Thyroid gland (tissue), 4 donors: ENCODE results near the gene TIAM1. TPM values are rescaled to one million over a fixed set of nuclear protein-coding genes. Genes with fewer than 3 reads are reported as not detected.

ENCODE experiments used
- DNase-seq, 2 donors: peaks; one replicate each; pipeline ENCODE4 v3.0.0-alpha.2; 2019
- H3K27ac ChIP-seq, 3 donors: fragments of 200-600 bp; sonication (generic); 1 replicate in 2 of 3; 2 replicates in 1 of 3; pipeline ENCODE4 v1.5.1; 2016 to 2019; ENCODE audit warnings: mild to moderate bottlenecking in 1 of 3, moderate library complexity in 1 of 3
- H3K27me3 ChIP-seq: fragments of 200-600 bp; sonication (generic); one replicate; pipeline ENCODE4 v1.5.1; 2019
- H3K36me3 ChIP-seq, 2 donors: fragments of 200-600 bp; sonication (generic); one replicate each; pipeline ENCODE4 v1.5.1; 2016 to 2019
- H3K4me1 ChIP-seq, 2 donors: fragments of 200-600 bp; sonication (generic); one replicate each; pipeline ENCODE4 v1.5.1; 2017 to 2019
- H3K4me3 ChIP-seq, 3 donors: fragments of 200-600 bp; sonication (generic); replicated peaks in 1 of 3; 1 replicate in 2 of 3; 2 replicates in 1 of 3; pipeline ENCODE4 v1.5.1; 2016; ENCODE audit warnings: mild to moderate bottlenecking in 1 of 3
- H3K9me3 ChIP-seq: fragments of 200-600 bp; sonication (generic); one replicate; pipeline ENCODE4 v1.5.1; 2017
- POLR2A ChIP-seq, 2 donors: fragments of 450-650 bp; IDR thresholded peaks; one replicate each; pipeline ENCODE4 v1.6.1; 2017; ENCODE audit warnings: antibody characterized with exemption in 2 of 2, mild to moderate bottlenecking in 2 of 2, moderate library complexity in 1 of 2
- WGBS, 2 donors: methylation state at CpG; one replicate each; pipeline ENCODE4 v1.1.5; 2017; 5-methylcytosine and 5-hydroxymethylcytosine counted together
- intact Hi-C: fragments of 100-400 bp; cut with DNase I; formaldehyde crosslinking; loops from one replicate; pipeline ENCODE4 v1.15.1; 2023
- total RNA-seq, 4 donors: library from RNA; depleted of rRNA; stranded (reverse); fragments of >200 nt; gene quantifications; one replicate each; pipeline ENCODE4 v1.2.3, GENCODE V29; 2016
- TF ChIP-seq, protein P1 (sequence below), 6 experiments: fragments of 200-600 bp in 3 of 6; fragments of 450-650 bp in 3 of 6; sonication (generic) in 3 of 6; IDR thresholded peaks; one replicate each; pipeline ENCODE4 v1.5.1; 2016 to 2019; ENCODE audit warnings: antibody characterized with exemption in 6 of 6, mild to moderate bottlenecking in 2 of 6, inconsistent platforms in 1 of 6, moderate library complexity in 1 of 6

TIAM1 gene
- total RNA-seq, 4 donors from 2014 or later: 2.2 to 6.7 (median 2.4) TPM

DNA sequence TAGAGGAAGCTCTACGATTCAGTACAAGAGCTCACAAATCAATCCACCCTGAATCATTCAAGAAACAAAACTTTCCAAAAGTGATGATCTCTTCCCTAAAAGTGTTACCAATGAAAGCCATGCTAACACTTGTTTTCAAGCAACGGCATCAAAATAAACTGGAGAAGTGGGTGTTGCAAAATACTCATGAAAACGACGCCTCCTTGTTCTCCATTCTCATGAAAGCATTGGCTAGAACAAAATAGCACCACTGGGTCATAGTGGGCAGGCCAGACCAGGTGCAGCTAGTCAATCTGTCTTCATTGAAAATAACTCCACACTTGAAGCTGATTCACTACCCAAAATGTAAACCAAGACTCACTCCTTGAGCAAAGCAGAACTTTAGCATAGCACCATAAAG is 4.3 kb downstream of the TIAM1 start:
- no peak overlapping the region for H3K27ac ChIP-seq
- 75 to 83% methylated on average over 4 of the region's 4 CpGs for WGBS, 2 donors
- intact Hi-C loops: no loop called here
- no peak overlapping the region for H3K4me3 ChIP-seq
- no peak for TF ChIP-seq POLR2A (IDR thresholded peaks at IDR 0.05)
- TF ChIP-seq, protein P1, sequence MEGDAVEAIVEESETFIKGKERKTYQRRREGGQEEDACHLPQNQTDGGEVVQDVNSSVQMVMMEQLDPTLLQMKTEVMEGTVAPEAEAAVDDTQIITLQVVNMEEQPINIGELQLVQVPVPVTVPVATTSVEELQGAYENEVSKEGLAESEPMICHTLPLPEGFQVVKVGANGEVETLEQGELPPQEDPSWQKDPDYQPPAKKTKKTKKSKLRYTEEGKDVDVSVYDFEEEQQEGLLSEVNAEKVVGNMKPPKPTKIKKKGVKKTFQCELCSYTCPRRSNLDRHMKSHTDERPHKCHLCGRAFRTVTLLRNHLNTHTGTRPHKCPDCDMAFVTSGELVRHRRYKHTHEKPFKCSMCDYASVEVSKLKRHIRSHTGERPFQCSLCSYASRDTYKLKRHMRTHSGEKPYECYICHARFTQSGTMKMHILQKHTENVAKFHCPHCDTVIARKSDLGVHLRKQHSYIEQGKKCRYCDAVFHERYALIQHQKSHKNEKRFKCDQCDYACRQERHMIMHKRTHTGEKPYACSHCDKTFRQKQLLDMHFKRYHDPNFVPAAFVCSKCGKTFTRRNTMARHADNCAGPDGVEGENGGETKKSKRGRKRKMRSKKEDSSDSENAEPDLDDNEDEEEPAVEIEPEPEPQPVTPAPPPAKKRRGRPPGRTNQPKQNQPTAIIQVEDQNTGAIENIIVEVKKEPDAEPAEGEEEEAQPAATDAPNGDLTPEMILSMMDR (IDR thresholded peaks at IDR 0.05): no peak
- H3K4me1 ChIP-seq: no peaks in the 10 kb centered on the region
- DNase-seq: no peak
- H3K27me3 ChIP-seq: no peaks in the 10 kb centered on the region
- H3K9me3 ChIP-seq: no peaks in the 10 kb centered on the region
- no peaks in the 10 kb centered on the region for H3K36me3 ChIP-seq

- Histone ChIP-seq H3K4me3 (no peak overlapping the region), H3K27me3 (no peaks in the 10 kb centered on the region), H3K9me3 (no peaks in the 10 kb centered on the region), H3K36me3 (no peaks in the 10 kb centered on the region), H3K4me1 (no peaks in the 10 kb centered on the region), H3K27ac (no peak overlapping the region)
- WGBS, 2 donors: 80 to 81% methylated on average over 3 of the region's 3 CpGs
- no peak for DNase-seq
- intact Hi-C loops: no loop called here
- TF ChIP-seq POLR2A (IDR thresholded peaks at IDR 0.05): no peak
- TF ChIP-seq, protein P1 (IDR thresholded peaks at IDR 0.05): no peak
These were observed 5.1 kb downstream of the TIAM1 start for GRCh38 chr21:31338908-31339368.

- no peaks in the 10 kb centered on the region for H3K36me3 ChIP-seq
- intact Hi-C loops: no loop called here
- no peak overlapping the region for H3K4me3 ChIP-seq
- H3K4me1 ChIP-seq: no peaks in the 10 kb centered on the region
- no peaks in the 10 kb centered on the region for H3K27me3 ChIP-seq
- no peak for DNase-seq
- H3K27ac ChIP-seq: no peak overlapping the region
- no peak for TF ChIP-seq POLR2A (IDR thresholded peaks at IDR 0.05)
- TF ChIP-seq, protein P1 (IDR thresholded peaks at IDR 0.05): no peak
- WGBS, 2 donors: 72 to 77% methylated on average over 25 of the region's 25 CpGs
- H3K9me3 ChIP-seq: no peaks in the 10 kb centered on the region
These were observed 5.8 kb downstream of the TIAM1 start for GRCh38 chr21:31337996-31338907.

- no peaks in the 10 kb centered on the region for H3K4me1 ChIP-seq
- no peaks in the 10 kb centered on the region for H3K27me3 ChIP-seq
- no peak for DNase-seq
- TF ChIP-seq POLR2A (IDR thresholded peaks at IDR 0.05): no peak
- TF ChIP-seq, protein P1 (IDR thresholded peaks at IDR 0.05): no peak
- H3K27ac ChIP-seq: no peak overlapping the region
- H3K4me3 ChIP-seq: no peak overlapping the region
- H3K9me3 ChIP-seq: no peaks in the 10 kb centered on the region
- H3K36me3 ChIP-seq: no peaks in the 10 kb centered on the region
- WGBS, 2 donors: 88 to 92% methylated on average over 3 of the region's 3 CpGs
- intact Hi-C loops: no loop called here
These were observed 7.0 kb downstream of the TIAM1 start for GRCh38 chr21:31337086-31337485.

DNA sequence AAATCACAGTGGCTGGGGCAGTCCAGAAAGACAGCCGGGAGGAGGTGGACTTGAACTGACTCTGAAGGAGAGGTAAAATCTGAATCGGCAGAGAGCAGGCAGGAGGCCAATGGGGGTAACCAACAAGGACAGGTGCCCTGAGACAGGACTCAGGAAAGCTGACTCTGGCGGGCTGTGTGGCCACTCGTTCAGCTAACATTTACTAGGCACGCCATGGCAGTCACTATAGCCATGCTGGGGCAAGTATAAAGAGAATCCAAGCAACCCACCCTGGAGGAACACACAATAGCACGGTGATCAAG is 7.4 kb downstream of the TIAM1 start:
- intact Hi-C loops: no loop called here
- no peak for DNase-seq
- H3K36me3 ChIP-seq: no peaks in the 10 kb centered on the region
- H3K27me3 ChIP-seq: no peaks in the 10 kb centered on the region
- WGBS, 2 donors: 95 to 97% methylated on average over 6 of the region's 6 CpGs
- H3K9me3 ChIP-seq: no peaks in the 10 kb centered on the region
- no peak overlapping the region for H3K4me3 ChIP-seq
- TF ChIP-seq, protein P1 (IDR thresholded peaks at IDR 0.05): no peak
- no peak for TF ChIP-seq POLR2A (IDR thresholded peaks at IDR 0.05)
- H3K4me1 ChIP-seq: no peaks in the 10 kb centered on the region
- no peak overlapping the region for H3K27ac ChIP-seq
